ENCODE data around the gene GNA14.

DNA sequence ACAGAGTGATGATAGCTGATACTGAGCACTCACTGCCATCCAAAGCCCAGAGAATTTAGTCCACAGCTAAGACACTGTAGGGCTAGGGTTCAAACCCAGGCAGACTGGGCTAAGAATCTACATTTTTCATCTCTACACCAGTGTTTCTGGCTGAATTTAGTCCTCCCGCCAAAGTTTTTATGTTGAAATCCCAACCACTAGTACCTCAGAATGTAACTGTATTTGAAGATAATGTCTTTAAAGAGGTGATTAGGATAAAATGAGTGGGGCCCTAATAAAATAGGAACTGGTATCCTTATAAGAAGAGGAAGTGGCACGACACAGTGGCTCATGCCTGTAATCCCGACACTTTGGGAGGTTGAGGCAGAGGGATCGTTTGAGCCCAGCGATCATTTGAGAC lies 4.3 kb downstream of the GNA14 start:
- TF ChIP-seq, protein P1, sequence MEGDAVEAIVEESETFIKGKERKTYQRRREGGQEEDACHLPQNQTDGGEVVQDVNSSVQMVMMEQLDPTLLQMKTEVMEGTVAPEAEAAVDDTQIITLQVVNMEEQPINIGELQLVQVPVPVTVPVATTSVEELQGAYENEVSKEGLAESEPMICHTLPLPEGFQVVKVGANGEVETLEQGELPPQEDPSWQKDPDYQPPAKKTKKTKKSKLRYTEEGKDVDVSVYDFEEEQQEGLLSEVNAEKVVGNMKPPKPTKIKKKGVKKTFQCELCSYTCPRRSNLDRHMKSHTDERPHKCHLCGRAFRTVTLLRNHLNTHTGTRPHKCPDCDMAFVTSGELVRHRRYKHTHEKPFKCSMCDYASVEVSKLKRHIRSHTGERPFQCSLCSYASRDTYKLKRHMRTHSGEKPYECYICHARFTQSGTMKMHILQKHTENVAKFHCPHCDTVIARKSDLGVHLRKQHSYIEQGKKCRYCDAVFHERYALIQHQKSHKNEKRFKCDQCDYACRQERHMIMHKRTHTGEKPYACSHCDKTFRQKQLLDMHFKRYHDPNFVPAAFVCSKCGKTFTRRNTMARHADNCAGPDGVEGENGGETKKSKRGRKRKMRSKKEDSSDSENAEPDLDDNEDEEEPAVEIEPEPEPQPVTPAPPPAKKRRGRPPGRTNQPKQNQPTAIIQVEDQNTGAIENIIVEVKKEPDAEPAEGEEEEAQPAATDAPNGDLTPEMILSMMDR (IDR thresholded peaks at IDR 0.05) = no peak
- TF ChIP-seq POLR2A (IDR thresholded peaks at IDR 0.05) = no peak

Measured in right lobe of liver (tissue), 4 donors.